Measurements from ENCODE around the gene TMEM91.
"Not testable (repeated sequence)": the region's sequence is repeated elsewhere in the genome, so short reads cannot be mapped to it uniquely, and the experiment has no call there.

Gene TMEM91

DNA sequence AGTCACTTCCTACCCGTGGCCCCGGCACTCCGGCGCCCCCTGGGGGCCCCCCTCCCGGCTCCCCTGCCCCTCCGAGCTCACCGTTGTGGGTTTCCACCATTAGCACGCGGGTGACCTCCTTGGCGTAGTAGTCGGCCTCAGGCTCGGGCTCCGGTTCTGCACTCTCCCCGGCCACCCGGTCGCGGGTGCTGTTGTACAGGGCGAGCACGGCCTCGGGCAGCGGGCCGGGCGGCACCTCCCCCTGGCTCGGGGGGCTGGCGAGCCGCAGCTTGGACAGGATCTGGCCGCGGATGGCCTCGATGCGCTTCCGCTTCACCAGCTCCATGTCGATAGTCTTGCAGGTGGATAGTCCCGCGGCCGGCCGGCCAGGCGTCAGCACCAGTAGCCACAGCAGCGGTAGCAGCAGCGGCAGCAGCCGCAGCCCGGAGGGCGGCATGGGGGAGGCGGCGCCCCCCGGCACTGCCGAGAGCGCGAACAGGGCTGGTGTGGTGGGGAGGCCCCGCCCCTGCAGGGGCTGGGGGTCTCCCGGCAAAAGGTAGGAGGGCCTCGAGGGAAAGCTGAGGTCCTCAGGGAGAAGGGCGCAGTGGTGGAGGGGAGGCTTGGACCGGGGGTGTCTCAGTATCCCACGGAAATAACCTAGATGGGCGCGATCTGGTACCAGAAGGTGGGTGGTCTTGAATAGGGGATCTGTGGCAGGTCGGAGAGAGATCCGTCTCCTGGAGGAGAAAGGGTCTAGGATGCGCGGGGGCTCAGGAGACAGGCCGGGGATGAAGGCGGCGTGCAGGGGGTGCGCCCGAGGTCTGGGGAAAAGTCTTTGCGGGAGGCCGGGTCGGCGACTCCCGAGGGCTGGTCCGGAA is 23.5 kb upstream of the TMEM91 start:
- DNase-seq = peak in 15 of 56 donors; percentile 6 to 56 (median 29)

DNA sequence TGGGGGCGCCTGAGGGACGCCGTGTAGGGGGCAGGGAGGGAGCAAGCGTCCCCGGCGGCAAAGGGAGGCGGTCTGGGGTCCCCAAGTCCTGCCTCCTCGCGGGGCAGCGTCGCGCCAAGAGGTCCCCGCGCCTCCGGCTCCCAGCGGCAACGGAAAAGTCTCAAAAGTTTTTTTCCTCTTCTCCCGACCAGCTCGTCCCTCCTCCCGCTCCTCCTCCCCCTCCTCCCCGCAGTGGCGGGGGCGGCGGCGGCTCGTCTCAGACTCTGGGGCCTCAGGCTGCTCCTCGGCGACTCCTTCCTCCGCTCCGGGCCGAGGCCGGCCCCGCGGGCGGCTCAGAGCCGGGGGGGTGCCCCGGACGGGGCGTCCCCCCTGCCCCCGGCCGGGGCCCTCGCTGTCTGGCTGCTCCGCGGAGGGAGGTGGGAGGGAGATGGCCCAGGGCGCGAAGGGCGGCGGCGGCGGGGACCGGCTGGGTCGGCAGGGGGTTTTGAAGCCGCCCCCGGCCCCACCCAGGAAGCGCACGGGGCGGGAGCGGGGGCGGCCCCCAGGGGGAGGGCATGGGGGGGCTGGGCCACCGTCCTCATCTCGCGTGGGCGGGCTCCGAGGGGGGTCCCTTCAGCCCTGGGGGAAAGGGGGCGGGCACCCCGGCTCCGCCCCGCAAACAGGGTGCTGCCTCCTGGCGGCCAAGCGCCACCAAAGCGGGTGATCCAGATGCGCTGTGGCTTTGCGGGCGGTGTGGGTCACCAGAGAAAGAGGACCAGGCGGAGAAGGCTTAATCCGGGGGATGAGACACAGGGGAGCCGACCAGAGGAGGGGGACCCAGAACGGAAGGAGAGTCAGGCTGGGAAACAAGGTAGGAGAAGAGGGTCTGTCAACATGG is 22.6 kb upstream of the TMEM91 start, which contains the start of gene TGFB1:
Gene TGFB1, minus strand, starts transcription at position 457 of the 877 bp plus-strand sequence. CDS start 878 bp downstream, outside the sequence.
- peak in 45 of 56 donors; percentile 15 to 71 (median 46) for DNase-seq

DNA sequence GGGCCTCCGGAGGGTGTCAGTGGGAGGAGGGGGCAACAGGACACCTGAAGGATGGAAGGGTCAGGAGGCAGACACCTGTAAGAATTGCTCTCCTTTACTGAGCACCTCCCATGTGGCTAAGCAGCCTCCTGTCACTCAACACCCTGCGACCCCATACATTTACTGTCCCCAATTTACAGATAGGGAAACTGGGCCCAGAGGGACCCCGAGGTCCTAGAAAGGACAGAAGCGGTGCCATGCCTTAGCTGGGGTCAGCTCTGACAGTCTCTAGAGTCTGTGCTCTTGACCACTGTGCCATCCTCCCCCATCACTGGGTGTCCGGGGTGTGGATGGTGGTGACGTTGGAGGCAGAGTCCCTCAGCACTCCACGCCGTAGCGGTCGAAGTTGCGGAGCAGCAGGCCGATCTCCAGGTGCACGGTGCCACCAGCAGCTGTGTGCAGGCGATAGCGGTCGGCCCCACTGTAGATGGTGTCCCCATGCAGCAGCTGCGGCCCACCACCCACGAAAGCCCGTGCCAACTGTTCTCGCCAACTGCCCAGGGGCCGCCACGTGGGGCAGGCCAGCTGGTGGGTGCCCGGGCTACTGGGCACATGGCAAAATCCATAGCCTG is 21.9 kb upstream of the TMEM91 start:
- DNase-seq = no peak

DNA sequence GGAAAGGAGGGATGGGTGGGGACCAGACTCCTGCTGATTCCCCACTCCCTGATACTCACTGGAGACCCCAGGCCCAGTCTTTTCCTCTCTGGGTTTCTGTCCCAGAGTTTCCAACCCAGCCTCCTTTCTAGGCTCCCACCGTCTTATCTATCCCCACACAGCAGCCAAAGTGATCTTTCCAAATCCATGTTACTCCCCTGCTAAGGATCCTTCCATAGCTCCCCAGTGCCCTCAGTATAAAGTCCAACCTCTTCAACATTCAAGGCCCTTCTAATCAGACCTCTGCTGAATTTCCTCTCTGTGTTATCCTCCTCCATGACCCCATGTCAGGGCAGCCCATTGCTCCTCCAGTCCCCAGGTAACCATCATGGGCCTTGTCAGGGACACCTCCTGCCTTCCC is 21.3 kb upstream of the TMEM91 start:
- DNase-seq = no peak

DNA sequence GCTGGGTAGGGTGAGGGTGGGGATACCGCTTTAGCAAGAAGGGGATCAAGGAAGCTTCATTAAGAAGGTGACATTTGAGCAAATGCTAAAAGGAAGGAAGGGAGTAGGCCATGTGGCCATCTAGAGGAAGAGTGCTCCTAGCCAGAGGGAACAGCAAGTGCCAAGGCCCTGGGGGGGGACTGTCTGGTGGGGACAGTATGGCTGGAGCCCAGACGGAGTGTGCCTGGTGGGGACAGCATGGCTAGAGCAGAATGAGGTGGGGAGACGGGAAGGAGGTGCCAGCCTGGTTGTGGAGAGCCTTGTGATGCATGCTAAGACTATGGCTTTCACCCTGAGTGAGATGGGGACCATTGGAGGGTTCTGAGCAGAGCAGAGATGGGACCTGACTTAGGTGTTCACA is 20.5 kb upstream of the TMEM91 start:
- no peak for DNase-seq

DNA sequence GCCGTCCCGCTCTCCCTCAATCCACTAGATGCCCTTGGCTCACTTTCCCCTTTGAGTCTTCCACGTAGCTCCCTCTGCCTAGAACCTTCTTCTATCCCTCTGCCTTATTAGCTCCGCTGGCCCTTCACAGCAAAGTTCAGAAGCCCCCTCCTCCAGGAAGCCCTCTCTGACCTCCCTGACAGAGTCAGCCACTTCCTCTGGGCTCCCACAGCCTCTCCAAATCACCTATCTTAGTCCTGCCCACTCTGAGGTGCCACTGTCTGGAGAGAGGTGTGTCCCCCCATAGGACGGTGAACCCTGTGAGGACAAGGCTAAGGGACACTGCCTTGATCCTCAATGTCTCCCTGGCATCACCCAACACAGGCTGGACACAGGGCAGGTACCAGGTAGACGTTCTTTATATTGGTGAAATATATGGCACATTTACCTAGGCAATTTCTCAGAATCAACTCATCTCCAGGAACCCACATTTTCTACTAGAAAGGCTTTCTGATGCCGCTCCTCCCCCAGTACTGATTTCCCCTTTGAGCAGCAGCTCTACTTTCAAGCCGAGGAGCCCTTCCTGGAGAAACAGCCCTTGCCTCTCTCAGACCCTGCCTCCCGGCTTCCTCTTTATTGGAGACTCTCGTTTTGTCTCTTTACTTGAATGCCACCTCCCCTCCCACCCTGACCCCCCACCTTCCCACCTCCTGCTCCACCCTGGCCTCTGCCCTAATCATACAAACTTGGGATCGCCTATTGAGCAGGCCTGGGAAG is 19.2 kb upstream of the TMEM91 start:
- DNase-seq = peak in 1 of 56 donors; percentile 22

DNA sequence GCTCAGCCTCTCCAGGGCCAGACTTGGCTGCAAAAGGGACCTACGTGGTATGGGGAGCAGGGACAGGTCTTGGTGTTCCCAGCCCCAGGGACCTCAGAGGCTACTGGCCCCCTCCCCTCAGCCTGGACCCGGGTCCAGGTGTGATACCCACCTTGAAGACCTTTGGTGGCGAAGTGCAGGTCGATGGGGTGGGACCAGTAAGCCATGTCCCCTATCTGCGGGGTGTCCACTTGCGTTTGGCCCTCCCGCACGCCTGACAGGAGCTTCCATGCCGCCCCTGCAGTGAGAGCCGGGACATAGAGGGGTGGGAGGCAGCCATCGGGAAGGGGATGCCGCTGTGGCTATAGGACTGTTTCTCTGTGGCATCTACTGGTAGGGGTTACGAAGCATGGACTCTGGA is 18.6 kb upstream of the TMEM91 start:
- no peak for DNase-seq

DNA sequence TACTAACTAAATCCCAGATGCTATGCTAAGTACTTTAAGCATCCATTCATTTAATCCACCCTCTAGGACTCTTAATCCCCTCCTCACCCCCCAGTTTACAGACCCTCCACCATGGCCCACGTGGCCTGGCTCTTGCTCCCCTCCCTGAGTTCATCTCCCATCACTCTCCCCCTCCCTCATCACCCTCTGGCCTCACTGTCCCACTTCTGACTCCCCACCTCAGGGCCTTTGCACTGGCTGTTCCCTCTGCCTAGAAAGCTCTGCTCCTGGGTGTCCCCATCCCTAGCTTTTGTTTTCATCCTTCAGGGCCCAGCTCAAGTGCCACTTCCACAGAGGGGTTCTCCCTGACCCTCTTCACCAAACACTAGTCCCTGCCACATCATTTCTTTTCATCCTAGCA is 16.6 kb upstream of the TMEM91 start:
- no peak for DNase-seq

DNA sequence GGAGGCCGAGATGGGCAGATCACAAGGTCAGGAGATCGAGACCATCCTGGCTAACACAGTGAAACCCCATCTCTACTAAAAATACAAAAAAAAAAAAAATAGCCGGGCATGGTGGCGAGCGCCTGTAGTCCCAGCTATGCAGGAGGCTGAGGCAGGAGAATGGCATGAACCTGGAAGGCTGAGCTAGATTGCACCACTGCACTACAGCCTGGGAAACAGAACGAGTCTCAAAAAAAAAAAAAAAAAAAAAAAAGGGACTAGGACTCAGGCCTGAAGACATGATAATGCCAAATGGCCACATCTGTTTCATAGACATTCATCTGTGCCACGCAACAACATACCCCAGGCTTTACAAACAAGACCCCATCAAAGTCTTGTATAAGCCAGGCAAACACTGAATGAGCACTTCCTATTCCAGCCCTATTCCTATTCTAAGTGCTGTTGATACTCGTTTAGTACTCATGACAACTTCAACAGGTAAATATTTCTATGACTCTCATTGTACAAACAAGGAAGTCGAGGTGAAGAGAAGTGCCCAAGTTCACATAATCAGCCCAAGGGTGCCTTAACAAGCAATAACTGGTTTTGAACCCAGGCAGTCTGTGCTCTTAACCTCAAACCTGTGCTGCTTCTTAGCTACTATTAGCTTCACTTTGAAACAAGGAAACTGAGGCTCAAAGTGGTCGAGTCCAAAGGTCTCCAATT is 14.0 kb upstream of the TMEM91 start:
- DNase-seq = no peak

DNA sequence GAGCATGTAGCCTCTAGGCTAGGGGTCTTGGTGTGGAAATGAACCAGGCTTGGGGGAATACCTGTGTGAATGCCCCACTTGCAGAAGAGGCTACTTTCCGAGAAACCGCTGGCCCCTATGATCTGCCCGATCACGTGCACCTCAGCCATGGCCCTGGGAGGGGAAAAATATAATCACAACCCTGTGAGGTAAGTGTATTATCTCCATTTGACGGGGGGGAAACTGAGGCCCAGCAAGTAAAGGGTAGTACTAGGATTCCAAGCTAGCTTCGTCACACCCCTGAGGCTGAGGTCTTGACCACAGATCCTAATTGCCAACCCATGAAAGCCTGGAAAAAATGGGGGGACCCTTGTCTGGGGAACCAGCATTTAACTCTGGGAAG is 13.0 kb upstream of the TMEM91 start:
- no peak for DNase-seq

DNA sequence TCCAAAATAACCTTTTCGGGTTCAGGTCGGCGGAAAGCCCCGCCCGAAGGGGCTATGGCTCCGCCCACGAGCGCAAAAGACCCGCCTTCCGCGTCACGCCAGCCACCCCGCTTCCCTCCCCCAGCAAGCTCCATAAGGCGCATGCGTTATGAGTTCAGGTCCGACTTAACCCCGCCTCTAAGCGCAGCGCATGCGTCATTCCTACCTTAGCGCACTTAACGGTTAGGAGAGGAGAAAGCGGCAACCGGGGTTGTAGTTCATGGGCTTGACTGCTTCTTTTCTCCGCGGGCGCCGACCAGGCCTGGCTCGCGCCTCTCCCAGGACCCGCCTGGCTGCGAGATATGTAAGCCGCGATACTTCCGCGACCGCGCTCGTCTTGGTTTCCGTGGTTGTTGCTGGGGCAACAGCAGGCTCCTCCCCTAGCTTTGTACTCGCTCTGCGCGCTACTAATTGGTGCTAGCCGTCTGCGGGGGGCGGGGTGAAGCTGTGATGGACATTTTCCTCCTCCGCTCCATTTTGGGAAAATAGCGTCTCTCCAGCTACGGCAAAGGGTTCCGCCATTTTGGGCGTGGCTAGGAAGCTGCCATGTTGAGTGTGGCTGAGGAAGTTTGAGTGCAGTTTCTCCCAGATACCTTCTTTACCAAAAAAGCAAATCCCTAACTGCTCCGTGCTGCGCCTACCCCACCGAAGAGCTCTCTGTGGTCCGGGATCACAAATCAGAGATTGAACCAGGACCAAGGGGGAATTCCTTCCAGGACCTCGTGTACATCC is 12.4 kb upstream of the TMEM91 start, which contains the start of gene B9D2:
Gene B9D2, minus strand, starts transcription at position 397 of the 771 bp plus-strand sequence. CDS start 630 bp downstream, outside the sequence.
- DNase-seq = peak; percentile 79 to 100 (median 97)

DNA sequence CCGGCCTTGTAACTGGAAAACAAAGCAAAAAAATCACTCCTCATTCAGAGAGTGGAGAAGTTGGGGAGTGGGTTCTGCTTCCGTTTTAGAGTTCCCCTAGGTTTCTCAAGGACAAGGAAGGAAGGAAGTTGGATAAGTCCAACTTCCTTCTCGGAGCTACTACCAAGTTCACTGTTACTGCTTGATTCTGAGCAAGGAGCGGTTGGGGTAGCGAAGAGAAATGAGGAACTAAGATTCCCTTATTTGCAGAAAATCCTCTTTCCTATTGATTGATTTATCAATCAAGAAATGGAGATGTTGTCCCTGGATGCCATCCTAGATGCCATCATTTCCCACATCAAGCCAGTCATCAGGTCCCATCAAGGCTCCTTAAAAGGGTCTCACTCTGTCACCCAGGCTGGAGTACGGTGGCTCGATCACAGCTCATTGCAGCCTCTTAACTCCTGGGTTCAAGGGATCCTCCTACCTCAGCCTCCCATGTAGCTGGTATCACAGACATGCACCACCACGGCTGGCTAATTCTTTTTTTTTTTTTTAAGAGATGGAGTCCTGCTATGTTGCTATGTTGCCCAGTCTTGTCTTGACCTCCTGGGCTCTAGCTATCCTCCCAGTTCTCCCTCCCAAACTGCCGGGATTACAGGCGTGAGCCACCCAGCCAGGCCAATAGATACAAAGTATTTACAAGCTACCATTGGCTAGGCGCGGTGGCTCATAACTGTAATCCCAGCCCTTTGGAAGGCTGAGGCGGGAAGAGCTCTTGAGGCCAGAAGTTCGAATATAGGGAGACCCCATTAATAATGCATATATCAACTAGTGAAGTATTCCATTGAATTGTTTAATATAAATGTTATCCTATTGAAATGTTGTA is 11.6 kb upstream of the TMEM91 start:
- DNase-seq = peak in 1 of 56 donors; percentile 54

DNA sequence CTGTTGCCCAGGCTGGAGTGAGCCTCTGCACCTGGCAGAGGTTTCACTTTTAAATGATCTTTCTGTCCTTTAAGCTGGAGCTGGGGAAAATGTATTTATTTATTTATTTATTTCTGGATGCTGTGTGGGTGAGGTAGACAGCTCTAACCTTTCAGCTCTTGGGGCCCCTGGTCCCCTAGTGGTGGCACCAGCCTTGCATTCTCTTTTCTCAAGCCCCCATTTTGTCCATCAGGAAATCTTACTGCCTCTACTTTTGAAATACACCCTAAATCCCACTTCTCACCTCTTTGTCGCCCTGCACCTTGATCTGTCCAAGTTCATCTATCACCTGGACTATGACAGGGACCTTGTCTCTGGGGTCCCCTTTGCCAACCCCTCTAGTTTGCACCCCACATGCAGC is 10.2 kb upstream of the TMEM91 start:
- DNase-seq = no peak

DNA sequence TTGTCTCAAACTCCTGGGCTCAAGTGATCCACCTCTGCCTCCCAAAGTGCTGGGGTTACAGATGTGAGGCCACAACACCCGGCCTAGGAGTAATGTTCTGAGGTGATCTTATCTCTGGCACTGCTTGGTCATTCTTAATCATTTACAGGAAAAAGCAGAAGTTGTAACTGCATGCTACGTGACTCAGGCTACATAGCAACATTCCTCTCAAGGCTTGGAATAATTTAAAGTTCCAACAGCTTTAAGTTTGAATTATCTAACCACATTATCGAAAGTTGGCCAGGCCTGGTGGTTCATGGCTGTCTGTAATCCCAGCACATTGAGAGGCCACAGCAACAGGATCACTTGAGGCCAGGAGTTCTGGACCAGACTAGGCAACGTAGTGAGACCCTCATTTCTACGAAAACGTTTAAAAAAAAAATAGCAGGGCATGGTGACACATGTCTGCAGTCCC is 8.5 kb upstream of the TMEM91 start:
- DNase-seq = no peak

DNA sequence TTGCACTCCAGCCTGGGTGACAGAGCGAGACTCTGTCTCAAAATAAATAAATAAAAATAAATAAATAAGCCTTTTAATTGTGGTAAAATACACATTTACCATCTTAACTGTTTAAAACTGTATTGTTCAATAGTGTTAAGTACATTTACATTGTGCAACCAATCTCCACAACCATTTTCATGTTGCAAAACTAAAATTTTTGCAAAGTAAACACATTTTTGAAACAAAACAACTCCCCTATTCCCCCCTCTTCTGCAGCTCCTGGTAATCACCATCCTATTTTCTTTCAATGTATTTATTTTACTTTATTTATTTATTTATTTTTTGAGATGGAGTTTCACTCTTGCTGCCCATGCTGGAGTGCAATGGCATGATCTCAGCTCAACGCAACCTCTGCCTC is 6.6 kb upstream of the TMEM91 start:
- DNase-seq = no peak

DNA sequence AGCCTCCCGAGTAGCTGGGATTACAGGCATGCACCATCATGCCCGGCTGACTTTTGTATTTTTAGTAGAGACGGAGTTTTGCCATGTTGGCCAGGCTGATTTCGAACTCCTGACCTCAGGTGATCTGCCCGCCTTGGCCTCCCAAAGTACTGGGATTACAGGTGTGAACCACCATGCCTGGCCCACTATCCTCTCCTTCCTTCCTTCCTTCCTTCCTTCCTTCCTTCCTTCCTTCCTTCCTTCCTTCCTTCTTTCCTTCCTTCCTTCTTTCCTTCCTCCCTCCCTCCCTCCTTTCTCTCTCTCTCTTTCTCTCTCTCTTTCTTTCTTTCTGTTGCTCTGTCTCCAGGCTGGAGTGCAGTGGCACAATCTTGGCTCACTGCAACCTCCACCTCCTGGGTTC is 5.2 kb upstream of the TMEM91 start:
- DNase-seq = not testable (repeated sequence)

DNA sequence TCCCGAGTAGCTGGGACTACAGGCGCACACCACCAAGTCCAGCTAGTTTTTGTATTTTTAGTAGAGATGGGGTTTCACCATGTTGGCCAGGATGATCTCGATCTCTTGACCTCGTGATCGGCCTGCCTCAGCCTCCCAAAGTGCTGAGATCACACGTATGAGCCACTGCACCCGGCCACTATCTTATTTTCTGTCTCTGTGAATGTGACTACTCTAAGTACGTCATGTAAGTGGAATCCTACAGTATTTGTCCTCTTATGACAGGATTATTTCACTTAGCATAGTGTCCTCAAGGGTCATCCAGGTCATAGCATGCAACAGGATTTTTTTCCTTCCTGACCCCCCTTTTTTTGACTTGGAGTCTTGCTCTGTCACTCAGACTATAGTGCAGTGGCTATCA is 4.8 kb upstream of the TMEM91 start:
- DNase-seq = no peak

DNA sequence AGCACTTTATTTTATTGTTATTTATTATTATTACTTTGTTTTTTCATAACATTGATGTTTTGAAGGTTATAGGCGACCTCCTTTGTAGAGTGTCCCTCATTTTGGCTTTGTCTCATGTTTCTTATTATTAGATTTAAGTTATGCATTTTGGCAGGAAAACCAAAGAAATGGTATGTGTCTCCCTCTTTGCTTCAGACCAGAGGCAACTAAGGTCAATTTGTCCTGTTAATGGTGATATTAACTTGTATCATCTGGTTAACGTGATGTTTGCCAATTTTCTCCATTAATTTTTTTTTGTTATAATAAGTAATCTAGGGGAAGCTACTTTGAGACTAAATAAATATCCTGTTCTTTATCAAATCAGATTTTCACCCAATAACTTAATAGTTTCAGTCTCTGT is 3.8 kb upstream of the TMEM91 start:
- DNase-seq = no peak
